SW480 (cell line): ENCODE results near the gene SPATS2L.
A peak's percentile ranks its signal among the peaks of the same experiment; 100 is the strongest.

ENCODE experiments used
- DNase-seq: peaks from one replicate; pipeline ENCODE4 v3.0.0-alpha.2; 2016; ENCODE audit warnings: low spot score

The SPATS2L gene, protein sequence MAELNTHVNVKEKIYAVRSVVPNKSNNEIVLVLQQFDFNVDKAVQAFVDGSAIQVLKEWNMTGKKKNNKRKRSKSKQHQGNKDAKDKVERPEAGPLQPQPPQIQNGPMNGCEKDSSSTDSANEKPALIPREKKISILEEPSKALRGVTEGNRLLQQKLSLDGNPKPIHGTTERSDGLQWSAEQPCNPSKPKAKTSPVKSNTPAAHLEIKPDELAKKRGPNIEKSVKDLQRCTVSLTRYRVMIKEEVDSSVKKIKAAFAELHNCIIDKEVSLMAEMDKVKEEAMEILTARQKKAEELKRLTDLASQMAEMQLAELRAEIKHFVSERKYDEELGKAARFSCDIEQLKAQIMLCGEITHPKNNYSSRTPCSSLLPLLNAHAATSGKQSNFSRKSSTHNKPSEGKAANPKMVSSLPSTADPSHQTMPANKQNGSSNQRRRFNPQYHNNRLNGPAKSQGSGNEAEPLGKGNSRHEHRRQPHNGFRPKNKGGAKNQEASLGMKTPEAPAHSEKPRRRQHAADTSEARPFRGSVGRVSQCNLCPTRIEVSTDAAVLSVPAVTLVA

DNA sequence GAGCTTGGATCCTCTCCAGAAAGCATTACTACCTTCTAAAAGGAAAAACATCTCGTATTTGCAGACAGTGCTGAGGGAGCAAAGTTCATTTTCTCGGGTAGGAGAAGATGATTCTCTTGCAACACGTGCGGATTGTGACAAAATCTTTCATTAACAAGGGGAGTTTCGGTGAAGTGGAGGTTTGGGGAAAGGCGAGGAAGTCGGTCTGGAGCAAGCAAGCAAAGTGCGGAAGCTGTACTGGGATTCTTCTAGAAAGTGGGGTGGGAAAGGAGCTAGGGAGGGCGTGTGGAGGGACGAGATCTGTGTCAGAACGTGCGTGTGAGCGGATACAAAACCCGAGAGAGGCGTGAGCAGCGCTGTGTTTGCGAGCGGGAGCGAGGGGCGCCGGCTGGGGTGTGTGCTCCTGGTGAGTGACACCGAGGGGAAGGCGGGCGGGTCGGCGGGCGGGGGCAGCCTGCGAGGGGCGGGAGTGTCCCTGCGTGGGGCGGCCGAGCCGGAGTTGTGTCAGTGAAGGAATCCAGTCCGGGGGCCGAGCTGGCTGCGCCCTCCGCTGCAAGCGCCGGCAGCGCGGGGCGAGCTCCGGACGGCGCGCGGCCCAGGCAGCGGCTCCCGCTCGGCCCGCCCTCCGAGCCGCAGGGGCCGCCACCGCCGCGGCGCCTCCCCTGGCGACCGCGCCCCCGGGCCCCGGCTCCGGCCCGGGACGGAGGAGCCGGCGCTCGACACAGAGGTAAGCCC, at the start of gene SPATS2L:
Gene SPATS2L, plus strand, starts transcription at position 498 of the 735 bp plus-strand sequence. CDS start 82,552 bp downstream, outside the sequence.
- DNase-seq, result peak; percentile 82

DNA sequence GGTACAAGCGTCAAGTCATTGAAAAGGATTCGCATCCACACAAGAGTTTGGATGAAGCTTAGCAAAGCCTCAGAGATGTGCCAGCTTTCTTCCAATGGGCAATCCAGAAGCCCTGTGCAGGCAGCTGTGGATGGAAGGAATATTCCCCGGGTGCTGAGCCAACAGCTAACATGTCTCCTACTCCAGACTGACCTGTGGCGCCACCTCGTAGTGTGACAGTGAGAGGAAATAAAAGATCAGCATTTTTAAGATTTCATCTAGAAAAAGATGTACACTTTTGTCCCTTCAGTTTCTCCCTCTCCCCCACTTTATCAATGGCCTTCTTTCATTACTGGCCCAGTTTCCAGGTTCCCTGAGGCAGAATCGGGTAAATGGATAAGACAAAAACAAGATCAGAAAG, 48.9 kb upstream of the SPATS2L start:
- DNase-seq, result no peak

DNA sequence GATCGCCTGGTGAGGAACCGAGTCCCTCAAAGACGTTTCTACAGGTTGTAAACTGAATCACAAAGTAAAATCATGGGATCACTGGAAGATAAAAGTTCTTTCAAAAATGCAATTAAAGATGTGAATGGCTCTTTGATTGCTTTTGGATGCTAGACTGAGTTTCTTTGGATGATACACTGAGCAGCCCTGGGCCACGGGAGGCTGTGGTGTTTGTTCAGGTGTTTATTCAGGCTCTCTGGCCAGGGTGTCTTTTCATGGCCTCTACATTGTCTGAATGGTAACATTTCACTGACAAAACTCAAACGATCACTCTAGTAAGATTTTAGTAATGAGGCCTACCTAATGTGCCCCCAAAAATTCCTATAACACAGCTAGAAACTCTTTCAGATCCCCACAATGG, 48.4 kb upstream of the SPATS2L start:
- DNase-seq, result no peak

DNA sequence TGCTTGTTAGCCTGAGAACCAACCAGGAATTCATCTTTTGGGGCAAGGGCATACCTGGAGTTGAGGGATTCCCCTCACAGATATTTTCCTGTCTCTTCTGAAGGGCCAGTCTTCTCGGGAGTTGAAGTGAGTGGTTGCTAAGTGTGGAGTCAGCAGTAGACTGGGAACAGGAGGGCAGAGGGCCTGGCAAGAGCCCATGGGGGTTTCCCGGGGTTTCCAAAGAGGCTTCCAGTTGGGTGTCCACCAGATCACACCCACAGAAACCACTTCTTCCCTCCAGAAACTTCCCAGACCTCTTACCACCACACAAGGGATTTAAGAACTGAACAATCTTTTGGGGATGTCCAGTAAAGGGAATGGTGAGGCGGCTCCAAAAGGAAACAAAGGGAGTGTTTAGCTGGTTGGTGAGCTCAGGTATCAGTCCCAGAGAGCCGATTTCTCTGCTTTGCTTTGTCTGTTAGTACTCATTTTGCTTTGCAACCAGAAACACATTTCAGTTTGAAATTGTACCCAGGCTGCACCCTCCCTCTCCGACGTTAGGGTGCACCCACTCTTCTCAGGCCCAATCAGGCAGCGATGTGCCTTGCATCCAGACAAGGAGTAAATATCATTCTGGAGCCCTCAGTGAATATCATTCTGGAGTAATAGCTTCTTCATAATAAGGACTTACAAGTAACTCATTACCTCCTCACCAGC, 47.5 kb upstream of the SPATS2L start:
- no peak for DNase-seq

DNA sequence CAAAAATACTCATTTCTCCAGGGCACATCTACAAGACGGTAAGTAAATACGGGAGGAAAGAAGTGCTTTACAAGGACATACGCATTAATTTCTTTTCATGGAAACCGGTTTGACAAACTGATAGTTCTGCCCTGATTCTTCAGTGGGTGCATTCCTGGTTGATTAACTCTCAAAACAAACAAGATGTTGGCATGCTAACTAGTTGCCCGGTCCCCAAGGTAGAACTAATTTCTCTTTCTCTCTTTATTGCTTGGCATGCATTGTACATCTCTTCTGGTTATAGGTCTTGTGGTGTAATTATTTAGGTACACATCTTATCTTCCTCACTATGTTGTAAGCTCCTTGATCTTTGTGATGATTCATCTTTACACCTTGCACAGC, 46.9 kb upstream of the SPATS2L start:
- no peak for DNase-seq

DNA sequence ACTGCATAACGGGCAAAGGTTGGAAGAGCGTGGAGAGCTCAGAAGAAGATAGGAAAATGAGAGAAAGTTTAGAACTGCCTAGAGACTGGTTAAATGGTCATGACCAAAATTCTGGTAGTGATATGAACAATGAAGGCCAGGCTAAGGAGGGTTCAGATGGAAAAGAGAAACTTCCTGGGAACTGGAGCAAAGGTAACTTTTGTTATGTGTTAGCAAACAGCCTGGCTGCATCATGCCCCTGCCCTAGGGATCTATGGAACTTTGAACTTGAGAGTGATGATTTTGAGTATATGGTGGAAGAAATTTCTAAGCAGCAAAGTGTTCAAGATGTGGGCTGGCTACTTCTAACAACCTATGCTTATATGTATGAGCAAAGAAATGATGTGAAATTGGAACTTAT, 44.4 kb upstream of the SPATS2L start:
- DNase-seq, result no peak

DNA sequence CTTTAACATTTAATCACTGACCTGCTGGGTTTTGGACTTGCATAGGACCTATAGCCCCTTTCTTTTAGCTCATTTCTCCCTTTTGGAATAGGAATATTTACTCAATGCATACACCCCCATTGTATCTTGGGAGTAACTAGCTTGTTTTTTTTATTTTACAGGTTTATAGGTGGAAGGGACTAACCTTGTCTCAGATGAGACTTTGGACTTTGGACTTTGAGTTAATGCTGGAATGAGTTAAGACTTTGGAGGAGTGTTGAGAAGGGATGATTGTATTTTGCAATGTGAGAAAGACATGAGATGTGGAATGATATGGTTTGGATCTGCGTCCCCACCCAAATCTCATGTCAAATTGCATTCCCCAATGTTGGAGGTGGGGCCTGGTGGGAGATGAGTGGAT, 43.2 kb upstream of the SPATS2L start:
- DNase-seq, result no peak

DNA sequence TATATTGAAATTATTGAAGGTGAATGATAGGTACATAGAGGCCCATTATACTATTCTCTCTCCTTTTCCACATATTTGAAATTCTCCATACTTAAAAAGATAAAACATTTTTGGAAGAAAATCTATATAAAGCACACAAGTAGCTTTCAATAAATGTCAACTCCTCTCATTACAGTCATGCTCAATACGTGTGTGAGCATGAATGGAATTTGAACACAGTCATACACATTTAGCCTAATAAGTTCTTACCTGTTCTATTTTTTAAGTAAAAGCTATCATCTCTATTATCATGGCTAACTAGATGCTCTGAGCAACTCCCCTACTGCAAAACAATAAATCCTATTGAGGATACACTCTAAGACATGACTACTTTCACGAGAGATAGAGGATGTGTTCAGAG, 41.9 kb upstream of the SPATS2L start:
- no peak for DNase-seq

DNA sequence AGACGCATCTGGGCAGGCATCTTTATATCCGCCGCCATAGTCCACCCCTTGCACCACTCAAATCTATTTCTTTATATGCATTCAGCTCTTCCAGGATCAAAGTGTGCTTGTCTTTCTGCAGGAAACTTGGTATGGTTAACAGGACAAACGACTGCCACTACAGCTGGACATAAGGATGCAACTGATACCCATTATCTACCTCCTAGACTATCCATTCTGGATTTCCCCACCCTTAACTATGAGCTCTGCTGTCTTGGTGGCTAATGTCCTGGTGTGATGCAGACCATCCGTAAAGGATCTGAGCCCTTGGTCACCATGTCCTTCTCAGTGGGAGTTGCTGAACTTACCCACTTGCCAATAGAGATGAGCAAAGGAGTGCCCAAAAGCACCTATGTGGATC, 40.1 kb upstream of the SPATS2L start:
- no peak for DNase-seq

DNA sequence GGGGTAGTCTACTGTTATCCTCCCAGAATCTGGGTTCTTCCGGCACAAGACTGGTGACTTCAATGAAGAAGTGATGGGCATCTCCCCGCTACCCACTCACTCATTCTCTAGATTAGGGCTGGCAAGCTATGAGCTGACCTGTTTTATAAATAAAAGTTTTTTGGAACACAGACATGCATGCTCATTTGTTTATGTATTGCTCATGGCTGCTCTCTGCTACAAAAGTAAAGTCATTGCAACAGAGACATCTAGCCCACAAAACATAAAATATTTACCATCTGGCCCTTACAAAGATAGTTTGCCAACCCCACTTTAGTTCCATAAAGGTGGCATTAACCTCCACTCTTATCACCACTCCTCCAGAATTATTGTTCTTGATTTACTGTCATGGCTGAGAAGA, 39.1 kb upstream of the SPATS2L start:
- no peak for DNase-seq

DNA sequence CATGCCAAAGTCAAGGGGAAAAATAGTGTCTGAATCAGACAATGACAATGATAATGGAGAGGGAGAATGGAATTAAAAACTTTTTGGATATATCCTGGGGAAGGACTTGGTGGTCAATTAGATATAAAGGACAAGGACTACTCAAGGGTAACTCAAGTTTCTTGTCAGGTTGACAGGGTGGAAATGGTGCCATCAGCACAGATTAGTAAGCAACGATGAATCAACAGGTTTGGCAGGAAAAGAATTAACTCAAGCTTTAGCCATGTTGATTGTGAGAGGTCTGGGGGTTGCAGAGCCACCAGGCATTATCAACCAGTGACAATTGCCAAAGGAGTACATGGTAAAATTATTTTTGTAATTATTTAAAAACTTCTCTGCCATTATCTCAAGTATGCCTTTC, 35.8 kb upstream of the SPATS2L start:
- no peak for DNase-seq

DNA sequence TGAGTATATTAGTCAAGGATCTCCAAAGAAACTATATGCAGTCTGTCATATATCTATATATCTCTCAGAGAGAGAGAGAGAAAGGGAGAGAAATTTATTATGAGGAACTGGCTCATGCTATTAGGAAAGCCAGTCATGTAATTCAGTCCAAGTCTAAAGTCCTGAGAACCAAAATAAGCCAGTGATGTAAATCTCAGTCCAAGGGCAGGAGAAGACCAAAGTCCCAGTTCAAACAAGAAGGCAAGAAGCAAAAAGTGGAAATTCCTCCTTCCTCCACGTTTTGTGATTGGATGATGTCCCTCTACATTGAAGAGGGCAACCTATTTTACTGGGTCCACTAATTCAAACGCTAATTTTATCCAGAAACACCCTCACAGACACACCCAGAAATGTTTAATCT, 34.2 kb upstream of the SPATS2L start:
- DNase-seq, result no peak

DNA sequence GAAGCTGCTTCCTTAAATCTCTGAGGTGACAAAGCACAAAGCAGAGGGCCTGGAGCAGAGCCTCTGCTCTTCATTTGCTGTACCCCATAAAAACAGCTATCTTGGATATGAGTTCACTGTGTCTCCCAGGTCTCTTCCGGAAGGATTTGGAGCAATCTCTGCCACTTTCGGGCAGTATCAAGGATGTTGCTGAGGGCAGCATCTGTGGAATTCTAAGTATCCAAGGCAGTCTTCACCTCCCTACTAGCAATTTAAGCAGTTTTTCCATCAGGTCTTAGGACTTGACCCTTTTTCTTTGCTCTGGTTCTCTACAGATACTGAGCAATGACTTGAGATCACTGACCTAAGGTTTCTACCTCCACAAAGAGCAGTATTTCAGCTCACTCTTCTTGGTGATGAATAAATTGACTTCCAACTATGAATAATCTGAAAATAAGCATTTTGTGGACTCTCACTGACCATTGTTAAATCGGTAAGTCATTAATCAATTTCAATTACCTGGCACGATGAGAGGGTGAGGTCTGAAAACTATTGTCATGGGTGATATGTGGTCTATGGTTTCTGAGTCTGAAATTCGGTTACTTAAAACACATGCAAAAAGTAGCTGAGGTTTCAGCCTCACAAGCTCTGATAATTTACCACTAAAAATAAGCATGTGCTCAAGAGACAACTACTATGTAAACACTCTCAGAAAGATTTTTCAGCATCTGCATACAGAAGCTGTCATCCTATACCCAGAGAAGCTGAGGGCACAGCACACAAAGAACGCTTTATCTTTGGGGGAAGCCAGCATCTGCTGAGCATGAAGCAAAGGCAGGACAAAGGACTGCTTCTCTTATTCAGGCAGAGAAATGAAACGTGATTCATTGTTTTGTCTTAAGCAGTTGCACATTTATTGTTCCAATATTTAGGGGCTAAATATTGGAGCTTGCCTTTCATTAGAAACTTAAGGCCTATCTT, 32.1 kb upstream of the SPATS2L start:
- DNase-seq, result no peak

DNA sequence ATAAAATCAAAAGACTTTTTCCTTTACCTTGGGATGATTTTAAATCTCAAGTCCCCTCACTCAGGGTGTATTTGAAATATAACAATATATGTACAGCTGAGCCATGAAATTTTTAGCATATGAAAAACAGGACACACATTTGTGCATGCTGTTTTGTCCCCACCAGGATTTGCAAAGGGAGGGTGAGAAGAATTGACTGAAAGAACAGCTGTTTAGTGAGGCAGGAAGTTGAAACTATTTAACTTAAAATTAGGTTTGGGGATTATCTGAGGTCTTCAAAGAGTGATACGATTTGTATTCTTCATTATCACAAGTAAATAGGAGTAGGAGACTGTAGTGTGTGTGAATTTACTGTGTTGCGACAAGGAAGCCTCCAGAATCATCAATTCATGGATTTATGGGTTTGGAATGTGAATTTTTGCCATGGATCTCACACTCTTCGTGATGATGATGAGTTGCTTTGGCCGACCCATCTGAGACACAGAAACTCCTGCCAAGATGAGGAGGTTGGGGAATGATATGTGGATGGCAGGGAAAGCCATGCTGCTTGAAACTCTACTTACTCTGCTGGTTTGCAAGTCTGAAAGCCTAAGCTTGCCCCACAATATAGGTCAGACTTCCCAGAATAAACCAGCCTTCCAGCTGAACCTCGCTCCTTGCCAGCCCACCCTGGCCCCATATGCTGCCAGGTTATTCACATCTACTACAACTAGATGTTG, 31.0 kb upstream of the SPATS2L start:
- DNase-seq, result no peak

DNA sequence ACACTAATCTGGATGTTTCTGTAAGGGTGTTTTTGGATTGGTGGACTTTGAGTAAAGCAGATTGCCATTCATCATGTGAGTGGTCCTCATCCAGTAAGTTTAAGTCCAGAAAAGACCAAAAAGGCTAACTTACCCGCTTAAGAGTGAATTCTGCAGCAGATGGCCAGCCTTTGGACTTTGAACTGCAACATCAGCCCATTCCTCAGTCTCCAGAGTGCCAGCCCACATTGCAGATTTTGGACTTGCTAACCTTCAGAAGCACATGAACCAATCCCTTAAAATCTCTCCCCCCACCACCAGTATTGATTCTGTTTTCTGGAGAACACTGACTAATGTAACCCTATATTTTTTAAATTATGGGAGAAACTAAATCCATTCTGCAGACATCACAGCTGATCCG, 30.0 kb upstream of the SPATS2L start:
- no peak for DNase-seq

DNA sequence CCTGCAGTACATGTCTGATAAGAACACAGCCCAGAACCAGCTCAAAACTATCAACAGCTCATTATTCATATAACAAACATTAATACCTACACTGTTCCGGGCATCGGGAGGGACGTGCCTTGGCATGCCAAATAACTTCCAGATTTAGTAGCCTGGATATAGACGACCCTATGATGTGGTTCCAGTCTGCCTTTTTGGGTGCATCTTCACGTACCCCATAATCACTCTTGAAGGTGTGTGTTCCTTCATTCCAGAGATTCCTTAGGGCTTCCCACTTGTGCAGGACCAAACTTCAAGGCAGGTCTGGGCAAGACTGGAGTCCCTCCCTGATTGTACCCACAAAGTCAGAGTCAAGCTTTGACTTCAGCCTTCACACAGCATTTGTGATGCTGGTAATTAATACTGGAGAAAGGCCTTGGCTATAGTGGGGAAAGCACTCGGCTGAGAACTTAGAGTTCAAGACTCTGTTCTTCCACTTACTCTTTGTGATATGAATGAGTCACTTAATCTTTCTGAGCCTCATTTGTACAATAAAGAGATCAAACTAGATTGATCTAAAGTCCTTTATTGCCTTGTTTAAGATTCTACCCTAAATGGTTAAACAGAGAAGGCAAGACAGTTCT, 27.7 kb upstream of the SPATS2L start:
- DNase-seq, result peak; percentile 54

DNA sequence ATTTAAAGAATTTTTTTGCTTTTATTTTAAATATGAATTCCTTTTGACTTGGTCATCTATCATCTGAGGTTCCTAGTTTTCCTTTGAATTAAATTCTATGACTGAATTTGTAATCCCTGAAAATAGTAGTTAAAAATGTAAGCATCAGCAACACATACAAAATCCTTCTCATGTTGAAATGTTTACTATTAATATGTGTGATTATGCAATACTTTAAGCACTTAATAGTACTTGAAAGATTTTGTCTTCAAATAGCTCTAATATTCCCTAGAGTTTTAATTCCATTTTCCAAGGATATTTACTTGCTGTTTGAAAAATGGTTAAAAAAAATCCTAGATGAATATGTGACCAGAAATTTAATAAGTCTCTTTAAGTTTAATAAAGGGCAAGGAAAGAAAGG, 26.6 kb upstream of the SPATS2L start:
- DNase-seq, result no peak

DNA sequence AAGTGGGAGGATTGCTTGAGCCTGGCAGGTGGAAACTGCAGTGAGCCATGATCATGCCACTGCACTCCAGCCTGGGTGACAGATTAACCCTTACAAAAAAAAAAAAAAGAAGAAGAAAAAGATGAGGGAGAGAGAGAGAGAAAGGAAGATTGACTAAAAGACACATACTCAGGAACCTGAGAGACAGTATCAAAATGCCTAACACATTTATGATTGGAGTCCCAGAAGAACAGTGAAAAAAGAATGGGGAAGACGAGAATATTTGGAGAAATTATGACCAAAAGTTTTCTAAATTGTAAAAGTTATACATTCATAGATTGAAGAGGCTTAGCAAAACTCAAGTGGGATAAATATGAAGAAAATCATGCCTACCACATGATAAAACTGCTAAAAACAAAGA, 19.9 kb upstream of the SPATS2L start:
- no peak for DNase-seq

DNA sequence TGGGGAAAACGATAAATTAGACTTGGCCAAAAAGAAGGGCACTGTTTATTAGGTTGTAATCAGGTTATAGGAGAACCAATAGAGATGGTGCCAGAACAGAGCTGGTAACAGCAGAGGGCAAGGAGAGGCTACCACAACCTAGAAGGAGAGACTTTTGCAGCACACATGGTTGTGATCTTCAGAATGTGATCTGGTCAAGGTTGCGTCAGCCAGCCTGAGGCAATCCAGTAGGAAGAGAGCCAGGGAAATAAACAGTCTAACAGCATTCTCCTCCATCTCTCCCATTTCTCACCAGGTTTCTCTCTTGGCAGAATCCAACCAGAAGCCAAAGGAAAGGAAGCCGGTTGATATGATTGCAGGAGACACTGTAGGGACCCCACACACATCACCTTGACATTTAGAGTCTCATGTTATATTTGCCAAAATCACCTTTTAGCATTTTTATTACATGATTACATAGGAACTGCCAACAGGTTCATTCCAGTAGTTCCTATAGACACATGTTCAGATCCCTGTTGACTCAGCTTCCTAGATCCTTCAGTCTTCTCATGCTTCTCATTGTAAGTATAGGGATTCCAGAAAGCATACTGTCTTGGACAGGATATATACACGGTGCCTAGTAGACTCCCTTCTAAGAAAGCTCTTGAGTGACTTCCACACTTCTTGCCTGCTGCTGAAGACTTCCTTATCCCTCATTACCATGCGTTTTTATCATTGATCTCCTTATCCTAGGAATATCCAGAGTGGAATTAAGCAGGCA, 17.6 kb upstream of the SPATS2L start:
- no peak for DNase-seq

DNA sequence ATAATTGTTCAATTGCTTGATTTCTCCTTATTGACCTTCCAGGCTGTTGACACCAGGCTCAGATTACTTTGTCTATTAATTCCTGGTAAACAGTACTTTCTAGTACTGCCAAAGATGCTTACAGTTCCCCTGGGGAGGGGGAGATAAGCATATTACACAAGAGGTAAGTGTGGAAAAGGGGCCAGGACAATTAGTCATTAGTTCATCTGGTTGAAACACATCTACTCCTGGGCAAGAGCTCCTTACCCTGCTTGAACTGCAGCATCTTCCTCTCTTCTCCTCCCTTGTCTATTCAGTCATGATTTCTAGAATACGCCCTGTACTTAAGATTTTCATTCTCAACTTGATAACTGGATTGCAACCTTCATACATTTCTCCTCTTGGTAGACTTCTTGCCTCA, 10.4 kb upstream of the SPATS2L start:
- no peak for DNase-seq
